ENCODE measurements around the gene RAB3IL1.

DNA sequence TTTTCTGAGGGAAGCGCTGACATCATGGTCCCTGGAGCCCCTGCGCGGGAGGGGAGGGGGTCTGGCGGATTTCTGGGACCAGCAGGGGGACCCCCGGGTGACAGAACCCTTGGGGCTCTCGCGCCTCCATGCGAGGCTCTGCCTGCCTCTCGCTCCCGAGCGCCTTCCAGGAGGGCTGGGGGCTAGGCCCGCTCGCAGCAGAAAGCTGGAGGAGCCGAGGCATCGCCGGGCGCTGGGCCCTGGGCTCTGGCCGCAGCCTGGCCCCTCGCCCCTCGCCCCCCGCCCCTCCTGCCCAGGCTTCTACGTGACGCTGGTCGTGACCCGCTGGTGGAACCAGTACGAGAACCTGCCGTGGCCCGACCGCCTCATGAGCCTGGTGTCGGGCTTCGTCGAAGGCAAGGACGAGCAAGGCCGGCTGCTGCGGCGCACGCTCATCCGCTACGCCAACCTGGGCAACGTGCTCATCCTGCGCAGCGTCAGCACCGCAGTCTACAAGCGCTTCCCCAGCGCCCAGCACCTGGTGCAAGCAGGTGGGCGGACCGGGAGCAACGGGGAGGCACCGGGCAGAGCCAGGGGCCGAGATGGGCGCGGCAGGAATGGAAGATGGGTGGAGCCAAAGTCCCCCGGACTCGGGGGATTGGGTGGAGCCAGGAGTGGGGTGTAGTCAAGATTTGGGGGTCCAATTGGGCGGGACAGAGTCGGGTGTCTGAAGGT is 38.2 kb upstream of the RAB3IL1 start:
- TF ChIP-seq, protein P1, sequence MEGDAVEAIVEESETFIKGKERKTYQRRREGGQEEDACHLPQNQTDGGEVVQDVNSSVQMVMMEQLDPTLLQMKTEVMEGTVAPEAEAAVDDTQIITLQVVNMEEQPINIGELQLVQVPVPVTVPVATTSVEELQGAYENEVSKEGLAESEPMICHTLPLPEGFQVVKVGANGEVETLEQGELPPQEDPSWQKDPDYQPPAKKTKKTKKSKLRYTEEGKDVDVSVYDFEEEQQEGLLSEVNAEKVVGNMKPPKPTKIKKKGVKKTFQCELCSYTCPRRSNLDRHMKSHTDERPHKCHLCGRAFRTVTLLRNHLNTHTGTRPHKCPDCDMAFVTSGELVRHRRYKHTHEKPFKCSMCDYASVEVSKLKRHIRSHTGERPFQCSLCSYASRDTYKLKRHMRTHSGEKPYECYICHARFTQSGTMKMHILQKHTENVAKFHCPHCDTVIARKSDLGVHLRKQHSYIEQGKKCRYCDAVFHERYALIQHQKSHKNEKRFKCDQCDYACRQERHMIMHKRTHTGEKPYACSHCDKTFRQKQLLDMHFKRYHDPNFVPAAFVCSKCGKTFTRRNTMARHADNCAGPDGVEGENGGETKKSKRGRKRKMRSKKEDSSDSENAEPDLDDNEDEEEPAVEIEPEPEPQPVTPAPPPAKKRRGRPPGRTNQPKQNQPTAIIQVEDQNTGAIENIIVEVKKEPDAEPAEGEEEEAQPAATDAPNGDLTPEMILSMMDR (IDR thresholded peaks at IDR 0.05): no peak
- TF ChIP-seq POLR2A (IDR thresholded peaks at IDR 0.05): no peak
